ENCODE results near the gene CEP68. TPM values are rescaled to one million over a fixed set of nuclear protein-coding genes. Genes with fewer than 3 reads are reported as not detected.
A peak's percentile ranks its signal among the peaks of the same experiment; 100 is the strongest.
"Not testable (repeated sequence)": the region's sequence is repeated elsewhere in the genome, so short reads cannot be mapped to it uniquely, and the experiment has no call there.

CEP68 gene
- total RNA-seq, 1 donor from 2014 or later: 23.0 TPM

DNA sequence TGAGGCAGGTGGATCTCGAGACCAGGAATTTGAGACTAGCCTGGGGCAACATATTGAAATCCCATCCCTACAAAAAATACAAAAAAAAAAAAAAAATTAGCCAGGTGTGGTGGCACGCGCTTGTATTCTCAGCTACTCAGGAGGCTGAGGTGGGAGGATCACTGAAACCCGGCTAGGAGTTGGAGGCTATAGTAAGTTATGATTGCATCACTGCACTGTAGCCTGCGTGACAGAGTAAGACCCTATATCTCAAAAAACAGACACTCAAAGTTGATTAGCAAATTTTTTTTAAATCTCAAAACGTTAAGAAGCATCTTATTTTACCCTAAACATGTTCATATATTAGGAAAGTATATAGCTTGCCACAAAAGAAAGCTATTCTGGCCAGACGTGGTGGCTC is 66.1 kb downstream of the CEP68 start:
- H3K4me3 Mint-ChIP-seq: no peak overlapping the region
- H3K27ac Mint-ChIP-seq: no peak overlapping the region
- H3K4me1 Mint-ChIP-seq: peaks cover 20% of the 10 kb centered on the region

GRCh38 chr2:65125457-65125856 is 69.2 kb downstream of the CEP68 start:
- H3K36me3 Mint-ChIP-seq; H3K4me3 Mint-ChIP-seq; DNase-seq (ENCODE audit: low spot score in 2 of 2, unreplicated experiment in 2 of 2); H3K27ac Mint-ChIP-seq; H3K9me3 Mint-ChIP-seq; H3K27me3 Mint-ChIP-seq (ENCODE audit: low read depth): not testable (repeated sequence)
- peaks cover 37% of the 10 kb centered on the region for H3K4me1 Mint-ChIP-seq

More for the DNA sequence above, 66.1 kb downstream of the CEP68 start:
- Mint-ChIP-seq H3K27me3 (ENCODE audit: low read depth) (no peaks in the 10 kb centered on the region), H3K36me3 (peaks cover 1% of the 10 kb centered on the region), H3K9me3 (no peaks in the 10 kb centered on the region)
- TF ChIP-seq CTCF (IDR thresholded peaks at IDR 0.05; ENCODE audit: unreplicated experiment): no peak
- no peak for DNase-seq (ENCODE audit: low spot score in 2 of 2, unreplicated experiment in 2 of 2)

DNA sequence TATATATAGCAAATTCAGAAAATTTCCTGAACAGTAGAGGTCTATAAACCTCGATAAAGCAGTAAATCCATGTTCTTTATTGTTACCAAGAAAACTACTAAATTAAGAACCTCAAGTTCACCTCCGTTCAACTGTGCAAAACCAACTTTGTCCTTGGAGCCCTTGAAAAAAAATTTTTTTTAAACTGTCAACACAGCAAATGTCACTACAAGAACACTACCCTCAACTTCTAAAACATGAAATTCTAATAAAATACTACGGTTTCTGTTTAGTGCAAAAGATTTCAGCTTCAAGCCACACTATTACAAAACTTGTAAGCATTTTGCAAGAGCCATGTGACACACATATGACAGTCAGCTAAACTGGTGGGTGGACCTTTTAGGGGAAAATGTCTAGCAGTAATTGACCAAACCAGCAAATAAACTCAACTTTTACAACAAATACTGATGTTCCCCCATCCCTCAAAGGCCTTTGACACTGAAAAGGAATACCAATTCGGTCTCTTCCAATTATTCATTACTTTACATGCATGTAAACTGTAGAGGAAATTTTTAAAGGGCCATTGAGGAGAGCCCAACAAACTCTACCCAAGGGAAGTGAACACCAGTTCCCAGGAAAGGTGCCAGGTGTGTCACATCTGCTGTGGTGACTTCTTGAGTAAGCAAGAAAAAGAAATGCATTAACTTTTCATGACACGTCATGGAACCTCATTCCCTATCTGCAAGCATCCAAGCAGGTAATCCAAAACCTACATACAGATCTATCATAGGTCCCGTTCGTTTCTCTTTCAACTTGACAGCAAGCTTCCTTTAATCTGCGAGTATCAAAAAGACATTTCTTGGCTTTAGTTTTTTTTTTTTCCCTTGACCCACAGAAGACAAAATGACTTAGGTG is 72.3 kb downstream of the CEP68 start:
- no peaks in the 10 kb centered on the region for H3K36me3 Mint-ChIP-seq
- H3K4me1 Mint-ChIP-seq: peaks cover 37% of the 10 kb centered on the region
- peak overlapping the region; percentile 100 for H3K27ac Mint-ChIP-seq
- DNase-seq (ENCODE audit: low spot score in 2 of 2, unreplicated experiment in 2 of 2): no peak
- H3K27me3 Mint-ChIP-seq (ENCODE audit: low read depth): no peaks in the 10 kb centered on the region
- no peak for TF ChIP-seq CTCF (IDR thresholded peaks at IDR 0.05; ENCODE audit: unreplicated experiment)
- H3K9me3 Mint-ChIP-seq: no peaks in the 10 kb centered on the region
- H3K4me3 Mint-ChIP-seq: peak overlapping the region; percentile 99

- H3K27ac Mint-ChIP-seq: peak overlapping the region; percentile 100
- no peaks in the 10 kb centered on the region for H3K9me3 Mint-ChIP-seq
- peaks cover 37% of the 10 kb centered on the region for H3K4me1 Mint-ChIP-seq
- H3K36me3 Mint-ChIP-seq: no peaks in the 10 kb centered on the region
- DNase-seq (ENCODE audit: low spot score in 2 of 2, unreplicated experiment in 2 of 2): peak in 1 of 2 experiments; percentile 42
- H3K4me3 Mint-ChIP-seq: peak overlapping the region; percentile 99
- TF ChIP-seq CTCF (IDR thresholded peaks at IDR 0.05; ENCODE audit: unreplicated experiment): no peak
- no peaks in the 10 kb centered on the region for H3K27me3 Mint-ChIP-seq (ENCODE audit: low read depth)
Observed at GRCh38 chr2:65129286-65129825, 73.1 kb downstream of the CEP68 start.

- TF ChIP-seq CTCF (IDR thresholded peaks at IDR 0.05; ENCODE audit: unreplicated experiment): peak; percentile 42
- Mint-ChIP-seq H3K9me3 (no peaks in the 10 kb centered on the region), H3K4me1 (peaks cover 37% of the 10 kb centered on the region), H3K4me3 (peak within 1 kb of the TSS; percentile 99), H3K27ac (peak within 1 kb of the TSS; percentile 100), H3K27me3 (ENCODE audit: low read depth) (no peaks in the 10 kb centered on the region), H3K36me3 (no peaks in the 10 kb centered on the region)
- peak; percentile 97 to 98 for DNase-seq (ENCODE audit: low spot score in 2 of 2, unreplicated experiment in 2 of 2)
Observed at GRCh38 chr2:65129826-65130663, 73.8 kb downstream of the CEP68 start, which contains the start of gene RAB1A. Gene RAB1A, minus strand, starts transcription at chr2:65130106. Its CDS starts 191 bp downstream, at chr2:65129915.

Measured in mesothelial cell of epicardium (in vitro differentiated cells).